ENCODE results near the gene WFS1. TPM values are rescaled to one million over a fixed set of nuclear protein-coding genes. Genes with fewer than 3 reads are reported as not detected.

The WFS1 gene
- total RNA-seq, 4 donors from 2014 or later = 35.9 to 91.3 (median 38.2) TPM

- no peak for ATAC-seq (ENCODE audit: low FRiP score)
- no peak for DNase-seq (ENCODE audit: low spot score)
- TF ChIP-seq, protein P1, sequence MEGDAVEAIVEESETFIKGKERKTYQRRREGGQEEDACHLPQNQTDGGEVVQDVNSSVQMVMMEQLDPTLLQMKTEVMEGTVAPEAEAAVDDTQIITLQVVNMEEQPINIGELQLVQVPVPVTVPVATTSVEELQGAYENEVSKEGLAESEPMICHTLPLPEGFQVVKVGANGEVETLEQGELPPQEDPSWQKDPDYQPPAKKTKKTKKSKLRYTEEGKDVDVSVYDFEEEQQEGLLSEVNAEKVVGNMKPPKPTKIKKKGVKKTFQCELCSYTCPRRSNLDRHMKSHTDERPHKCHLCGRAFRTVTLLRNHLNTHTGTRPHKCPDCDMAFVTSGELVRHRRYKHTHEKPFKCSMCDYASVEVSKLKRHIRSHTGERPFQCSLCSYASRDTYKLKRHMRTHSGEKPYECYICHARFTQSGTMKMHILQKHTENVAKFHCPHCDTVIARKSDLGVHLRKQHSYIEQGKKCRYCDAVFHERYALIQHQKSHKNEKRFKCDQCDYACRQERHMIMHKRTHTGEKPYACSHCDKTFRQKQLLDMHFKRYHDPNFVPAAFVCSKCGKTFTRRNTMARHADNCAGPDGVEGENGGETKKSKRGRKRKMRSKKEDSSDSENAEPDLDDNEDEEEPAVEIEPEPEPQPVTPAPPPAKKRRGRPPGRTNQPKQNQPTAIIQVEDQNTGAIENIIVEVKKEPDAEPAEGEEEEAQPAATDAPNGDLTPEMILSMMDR (IDR thresholded peaks at IDR 0.05) = no peak
Observed at GRCh38 chr4:6253961-6254360, 15.7 kb upstream of the WFS1 start.

GRCh38 chr4:6256141-6256540 lies 13.5 kb upstream of the WFS1 start:
- ATAC-seq (ENCODE audit: low FRiP score) = no peak
- no peak for DNase-seq (ENCODE audit: low spot score)
- TF ChIP-seq, protein P1 (IDR thresholded peaks at IDR 0.05) = no peak

- DNase-seq (ENCODE audit: low spot score) (no peak), ATAC-seq (ENCODE audit: low FRiP score) (no peak)
- TF ChIP-seq, protein P1 (IDR thresholded peaks at IDR 0.05) = no peak
Observed at GRCh38 chr4:6257247-6258025, 12.2 kb upstream of the WFS1 start.

GRCh38 chr4:6258026-6258360 lies 11.7 kb upstream of the WFS1 start:
- TF ChIP-seq, protein P1 (IDR thresholded peaks at IDR 0.05) = no peak
- DNase-seq (ENCODE audit: low spot score) = no peak
- no peak for ATAC-seq (ENCODE audit: low FRiP score)

- TF ChIP-seq, protein P1 (IDR thresholded peaks at IDR 0.05) = no peak
- DNase-seq (ENCODE audit: low spot score) = no peak
- no peak for ATAC-seq (ENCODE audit: low FRiP score)
Observed at GRCh38 chr4:6258741-6259140, 10.9 kb upstream of the WFS1 start.

- DNase-seq (ENCODE audit: low spot score) = no peak
- no peak for ATAC-seq (ENCODE audit: low FRiP score)
Observed at GRCh38 chr4:6259886-6260285, 9.8 kb upstream of the WFS1 start.

DNA sequence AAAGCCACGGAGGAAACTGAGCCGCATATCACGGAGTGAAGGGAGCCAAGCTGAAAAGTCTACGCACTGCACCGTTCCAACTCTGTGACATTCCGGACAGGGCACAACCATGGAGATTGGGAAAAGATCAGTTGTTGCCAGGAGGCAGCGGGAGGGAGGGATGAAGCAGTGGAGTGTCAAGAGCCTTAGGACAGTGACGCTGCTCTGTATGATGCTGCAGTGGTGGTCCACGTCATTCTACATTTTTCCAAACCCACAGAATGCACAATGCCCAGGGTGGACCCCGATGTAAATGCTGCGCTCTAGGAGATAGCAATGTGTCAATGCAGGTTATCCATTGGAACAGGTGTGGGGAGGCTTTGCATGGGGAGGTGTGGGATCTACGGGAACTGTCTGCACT lies 7.5 kb upstream of the WFS1 start:
- TF ChIP-seq, protein P1 (IDR thresholded peaks at IDR 0.05) = no peak
- no peak for DNase-seq (ENCODE audit: low spot score)
- ATAC-seq (ENCODE audit: low FRiP score) = no peak

More at GRCh38 chr4:6259886-6260285, 9.8 kb upstream of the WFS1 start:
- TF ChIP-seq, protein P1 (IDR thresholded peaks at IDR 0.05) = no peak

Data from omental fat pad (tissue), 4 donors.